Naive B cell (primary cell): ENCODE results near the gene DNMT3L. TPM values are rescaled to one million over a fixed set of nuclear protein-coding genes. Genes with fewer than 3 reads are reported as not detected.
"Not testable (repeated sequence)": the region's sequence is repeated elsewhere in the genome, so short reads cannot be mapped to it uniquely, and the experiment has no call there.

ENCODE experiments used
- ATAC-seq, 2 donors: fragments of 150-1000 bp; cut with Tn5 transposase; 2 replicates each; pipeline ENCODE4 v1.10.0; 2021; ENCODE audit warnings: low read depth in 2 of 2, mild to moderate bottlenecking in 2 of 2, moderate library complexity in 2 of 2
- DNase-seq: peaks from one replicate; pipeline ENCODE4 v3.0.0; 2022
- H3K27ac Mint-ChIP-seq, 6 donors: one replicate each; pipeline ENCODE4 v1.8.0; 2020 to 2022; ENCODE audit warnings: mild to moderate bottlenecking in 6 of 6, mixed read lengths in 6 of 6, moderate library complexity in 5 of 6, inconsistent platforms in 2 of 6
- H3K27me3 Mint-ChIP-seq, 3 donors: one replicate each; pipeline ENCODE4 v1.8.0; 2021 to 2022; ENCODE audit warnings: mixed read lengths in 3 of 3, mild to moderate bottlenecking in 1 of 3
- H3K36me3 Mint-ChIP-seq, 2 donors: one replicate each; pipeline ENCODE4 v1.8.0; 2020 to 2022; ENCODE audit warnings: mixed read lengths in 2 of 2, inconsistent platforms in 1 of 2, mild to moderate bottlenecking in 1 of 2
- H3K4me1 Mint-ChIP-seq, 3 donors: one replicate each; pipeline ENCODE4 v1.8.0; 2020 to 2022; ENCODE audit warnings: mixed read lengths in 3 of 3, inconsistent platforms in 1 of 3, mild to moderate bottlenecking in 1 of 3, moderate library complexity in 1 of 3
- H3K4me3 Mint-ChIP-seq, 8 donors: one replicate each; pipeline ENCODE4 v1.8.0; 2020 to 2022; ENCODE audit warnings: mild to moderate bottlenecking in 8 of 8, mixed read lengths in 8 of 8, moderate library complexity in 8 of 8, inconsistent platforms in 2 of 8
- H3K9me3 Mint-ChIP-seq, 7 donors: one replicate each; pipeline ENCODE4 v1.8.0; 2020 to 2022; ENCODE audit warnings: mixed read lengths in 7 of 7, mild to moderate bottlenecking in 5 of 7, inconsistent platforms in 2 of 7, moderate library complexity in 1 of 7
- polyA plus RNA-seq, 6 donors: library from polyadenylated mRNA; unstranded; fragments of 300-500 nt; fragmentation: Illumina TruSeq; gene quantifications; one replicate each; pipeline ENCODE4 v1.2.3, GENCODE V29; 2021; ENCODE audit warnings: low read depth in 6 of 6

DNMT3L gene
- polyA plus RNA-seq, 6 donors from 2014 or later, result not detected

- no peak overlapping the region for H3K27ac Mint-ChIP-seq
- no peaks in the 10 kb centered on the region for H3K27me3 Mint-ChIP-seq
- no peak for ATAC-seq
- peaks cover 2 to 5% (median 2%) of the 10 kb centered on the region in 3 donors for H3K4me1 Mint-ChIP-seq
- DNase-seq, result no peak
- no peak overlapping the region for H3K4me3 Mint-ChIP-seq
- H3K36me3 Mint-ChIP-seq, result no peaks in the 10 kb centered on the region
- H3K9me3 Mint-ChIP-seq, result no peaks in the 10 kb centered on the region
These were observed 800 bp upstream of the DNMT3L start for GRCh38 chr21:44262338-44263056.

GRCh38 chr21:44260791-44261631 is 686 bp downstream of the DNMT3L start:
- no peaks in the 10 kb centered on the region for H3K36me3 Mint-ChIP-seq
- ATAC-seq (no peak), DNase-seq (no peak)
- no peaks in the 10 kb centered on the region for H3K27me3 Mint-ChIP-seq
- H3K27ac Mint-ChIP-seq, result no peak overlapping the region
- no peaks in the 10 kb centered on the region for H3K9me3 Mint-ChIP-seq
- H3K4me3 Mint-ChIP-seq, result no peak overlapping the region
- no peaks in the 10 kb centered on the region for H3K4me1 Mint-ChIP-seq

GRCh38 chr21:44260066-44260465 is 1.6 kb downstream of the DNMT3L start:
- H3K27ac Mint-ChIP-seq, result peak overlapping the region in 2 of 6 donors; percentile 63 to 64
- no peaks in the 10 kb centered on the region for H3K4me1 Mint-ChIP-seq
- no peaks in the 10 kb centered on the region for H3K36me3 Mint-ChIP-seq
- H3K4me3 Mint-ChIP-seq, result no peak overlapping the region
- DNase-seq (no peak), ATAC-seq (no peak)
- no peaks in the 10 kb centered on the region for H3K27me3 Mint-ChIP-seq
- no peaks in the 10 kb centered on the region for H3K9me3 Mint-ChIP-seq

GRCh38 chr21:44259082-44259705 is 2.5 kb downstream of the DNMT3L start:
- Mint-ChIP-seq H3K4me1 (peaks cover 0 to 3% (median 3%) of the 10 kb centered on the region in 3 donors), H3K27ac (peak overlapping the region in 3 of 6 donors; percentile 56 to 84 (median 66)), H3K4me3 (no peak overlapping the region), H3K27me3 (no peaks in the 10 kb centered on the region), H3K36me3 (no peaks in the 10 kb centered on the region), H3K9me3 (no peaks in the 10 kb centered on the region)
- ATAC-seq (no peak), DNase-seq (no peak)

- peak overlapping the region in 4 of 6 donors; percentile 26 to 49 (median 43) for H3K27ac Mint-ChIP-seq
- peaks cover 3 to 9% (median 5%) of the 10 kb centered on the region in 3 donors for H3K4me1 Mint-ChIP-seq
- H3K36me3 Mint-ChIP-seq, result no peaks in the 10 kb centered on the region
- ATAC-seq, result no peak
- H3K9me3 Mint-ChIP-seq, result no peaks in the 10 kb centered on the region
- no peak overlapping the region for H3K4me3 Mint-ChIP-seq
- DNase-seq, result no peak
- H3K27me3 Mint-ChIP-seq, result no peaks in the 10 kb centered on the region
These were observed 3.5 kb downstream of the DNMT3L start for GRCh38 chr21:44258056-44258725.

GRCh38 chr21:44255511-44255981 is 6.2 kb downstream of the DNMT3L start:
- DNase-seq (no peak), ATAC-seq (no peak)
- Mint-ChIP-seq H3K4me3 (peak overlapping the region in 1 of 8 donors; percentile 22), H3K36me3 (no peaks in the 10 kb centered on the region), H3K27me3 (no peaks in the 10 kb centered on the region), H3K4me1 (peaks cover 3 to 9% (median 5%) of the 10 kb centered on the region in 3 donors), H3K27ac (no peak overlapping the region), H3K9me3 (no peaks in the 10 kb centered on the region)

- Mint-ChIP-seq H3K27ac (peak overlapping the region in 3 of 6 donors; percentile 24 to 86 (median 70)), H3K9me3 (no peaks in the 10 kb centered on the region), H3K4me1 (peaks cover 3 to 9% (median 5%) of the 10 kb centered on the region in 3 donors), H3K4me3 (no peak overlapping the region), H3K27me3 (no peaks in the 10 kb centered on the region), H3K36me3 (no peaks in the 10 kb centered on the region)
- ATAC-seq (peak; percentile 32 to 35), DNase-seq (no peak)
These were observed 7.6 kb downstream of the DNMT3L start for GRCh38 chr21:44253832-44254710.

- H3K27me3 Mint-ChIP-seq, H3K9me3 Mint-ChIP-seq, H3K27ac Mint-ChIP-seq, DNase-seq, H3K4me1 Mint-ChIP-seq, H3K36me3 Mint-ChIP-seq, ATAC-seq, H3K4me3 Mint-ChIP-seq: not testable (repeated sequence)
These were observed 12.3 kb downstream of the DNMT3L start for GRCh38 chr21:44249204-44250037.

- H3K36me3 Mint-ChIP-seq, H3K4me1 Mint-ChIP-seq, DNase-seq, H3K9me3 Mint-ChIP-seq, ATAC-seq, H3K4me3 Mint-ChIP-seq, H3K27ac Mint-ChIP-seq, H3K27me3 Mint-ChIP-seq: not testable (repeated sequence)
These were observed 13.8 kb downstream of the DNMT3L start for GRCh38 chr21:44247904-44248303.

GRCh38 chr21:44243980-44244379 is 17.7 kb downstream of the DNMT3L start:
- H3K9me3 Mint-ChIP-seq, H3K36me3 Mint-ChIP-seq, H3K27ac Mint-ChIP-seq, H3K4me1 Mint-ChIP-seq, H3K4me3 Mint-ChIP-seq, H3K27me3 Mint-ChIP-seq, DNase-seq: not testable (repeated sequence)
- ATAC-seq, result peak; percentile 54 to 56

GRCh38 chr21:44241281-44241680 is 20.4 kb downstream of the DNMT3L start:
- H3K36me3 Mint-ChIP-seq, H3K27ac Mint-ChIP-seq, H3K27me3 Mint-ChIP-seq: not testable (repeated sequence)

GRCh38 chr21:44240842-44241241 is 20.9 kb downstream of the DNMT3L start, which contains the start of gene ICOSLG:
TSS of gene ICOSLG (minus strand) at chr21:44240943. CDS start at chr21:44240817, 126 bp downstream.
- H3K4me3 Mint-ChIP-seq, H3K9me3 Mint-ChIP-seq, H3K4me1 Mint-ChIP-seq, DNase-seq, H3K27ac Mint-ChIP-seq, H3K36me3 Mint-ChIP-seq, H3K27me3 Mint-ChIP-seq: not testable (repeated sequence)
- peak; percentile 36 to 37 for ATAC-seq

More at GRCh38 chr21:44241281-44241680, 20.4 kb downstream of the DNMT3L start:
- not testable (repeated sequence) for H3K9me3 Mint-ChIP-seq, H3K4me3 Mint-ChIP-seq, H3K4me1 Mint-ChIP-seq, DNase-seq
- ATAC-seq, result peak; percentile 41 to 43
